ENCODE measurements around the gene STAC2. TPM values are rescaled to one million over a fixed set of nuclear protein-coding genes. Genes with fewer than 3 reads are reported as not detected.

STAC2 gene
- total and polyA plus RNA-seq, 2 experiments from 2014 or later: not detected

GRCh38 chr17:39236450-39236927, 10.7 kb upstream of the STAC2 start:
- Histone ChIP-seq H3K36me3 (ENCODE audit: low read depth) (no peaks in the 10 kb centered on the region), H3K4me1 (ENCODE audit: insufficient read depth) (peaks cover 4% of the 10 kb centered on the region), H3K27ac (no peak overlapping the region), H2AFZ (no peak overlapping the region), H3K4me2 (ENCODE audit: unreplicated experiment) (no peak overlapping the region), H3K4me3 (no peak overlapping the region), H3K79me2 (ENCODE audit: insufficient read depth) (no peaks in the 10 kb centered on the region), H3K9ac (no peak overlapping the region), H3K9me2 (ENCODE audit: insufficient read depth) (no peaks in the 10 kb centered on the region), H3K9me3 (ENCODE audit: low read depth) (no peaks in the 10 kb centered on the region), H3F3A (ENCODE audit: insufficient read depth) (no peaks in the 10 kb centered on the region), H3K27me3 (replicated peaks; ENCODE audit: insufficient read depth) (no peaks in the 10 kb centered on the region), H4K20me1 (ENCODE audit: insufficient read depth) (no peaks in the 10 kb centered on the region)
- WGBS, 2 experiments (ENCODE audit: low coverage in 1 of 2, low lambda C conversion rate in 2 of 2, missing lambda C conversion rate in 2 of 2): 52 to 61% methylated on average over 5 of the region's 5 CpGs
- TF ChIP-seq EZH2 (IDR thresholded peaks at IDR 0.05; ENCODE audit: insufficient read depth, poor library complexity, severe bottlenecking) (no peak), EZH2phosphoT487 (IDR thresholded peaks at IDR 0.05; ENCODE audit: insufficient read depth, low read depth) (no peak)
- in situ Hi-C loops (cut with MboI): no loop called here
- DNase-seq: no peak

GRCh38 chr17:39235555-39236449, 10.1 kb upstream of the STAC2 start:
- H2AFZ ChIP-seq: no peak overlapping the region
- peaks cover 5% of the 10 kb centered on the region for H3K4me1 ChIP-seq (ENCODE audit: insufficient read depth)
- no peak overlapping the region for H3K4me2 ChIP-seq (ENCODE audit: unreplicated experiment)
- no peaks in the 10 kb centered on the region for H4K20me1 ChIP-seq (ENCODE audit: insufficient read depth)
- no peak overlapping the region for H3K4me3 ChIP-seq
- in situ Hi-C loops (cut with MboI): no loop called here
- H3F3A ChIP-seq (ENCODE audit: insufficient read depth): no peaks in the 10 kb centered on the region
- no peaks in the 10 kb centered on the region for H3K79me2 ChIP-seq (ENCODE audit: insufficient read depth)
- DNase-seq: peak; percentile 76
- H3K27ac ChIP-seq: no peak overlapping the region
- no peaks in the 10 kb centered on the region for H3K9me2 ChIP-seq (ENCODE audit: insufficient read depth)
- no peaks in the 10 kb centered on the region for H3K9me3 ChIP-seq (ENCODE audit: low read depth)
- H3K27me3 ChIP-seq (replicated peaks; ENCODE audit: insufficient read depth): no peaks in the 10 kb centered on the region
- no peaks in the 10 kb centered on the region for H3K36me3 ChIP-seq (ENCODE audit: low read depth)
- TF ChIP-seq EZH2phosphoT487 (IDR thresholded peaks at IDR 0.05; ENCODE audit: insufficient read depth, low read depth): no peak
- no peak for TF ChIP-seq EZH2 (IDR thresholded peaks at IDR 0.05; ENCODE audit: insufficient read depth, poor library complexity, severe bottlenecking)
- WGBS, 2 experiments (ENCODE audit: low coverage in 1 of 2, low lambda C conversion rate in 2 of 2, missing lambda C conversion rate in 2 of 2): 25 to 28% methylated on average over 18 of the region's 18 CpGs
- H3K9ac ChIP-seq: no peak overlapping the region

GRCh38 chr17:39231591-39232551, 6.1 kb upstream of the STAC2 start:
- H3K79me2 ChIP-seq (ENCODE audit: insufficient read depth): no peaks in the 10 kb centered on the region
- no peaks in the 10 kb centered on the region for H3K27me3 ChIP-seq (replicated peaks; ENCODE audit: insufficient read depth)
- H3K9ac ChIP-seq: peak overlapping the region; percentile 49
- H3K4me1 ChIP-seq (ENCODE audit: insufficient read depth): peaks cover 13% of the 10 kb centered on the region
- DNase-seq: peak; percentile 77
- no peak overlapping the region for H3K27ac ChIP-seq
- H2AFZ ChIP-seq: peak overlapping the region; percentile 71
- no peaks in the 10 kb centered on the region for H4K20me1 ChIP-seq (ENCODE audit: insufficient read depth)
- H3F3A ChIP-seq (ENCODE audit: insufficient read depth): 0 out of 2 replicates have a peak, but pooled peaks cover 5% of the 10 kb centered on the region
- in situ Hi-C loops (cut with MboI): no loop called here
- peak overlapping the region; percentile 56 for H3K4me3 ChIP-seq
- no peaks in the 10 kb centered on the region for H3K9me2 ChIP-seq (ENCODE audit: insufficient read depth)
- TF ChIP-seq EZH2 (IDR thresholded peaks at IDR 0.05; ENCODE audit: insufficient read depth, poor library complexity, severe bottlenecking): no peak
- TF ChIP-seq EZH2phosphoT487 (IDR thresholded peaks at IDR 0.05; ENCODE audit: insufficient read depth, low read depth): no peak
- H3K36me3 ChIP-seq (ENCODE audit: low read depth): no peaks in the 10 kb centered on the region
- peak overlapping the region; percentile 69 for H3K4me2 ChIP-seq (ENCODE audit: unreplicated experiment)
- no peaks in the 10 kb centered on the region for H3K9me3 ChIP-seq (ENCODE audit: low read depth)
- 9 to 11% methylated on average over 19 to 22 of the region's 22 CpGs for WGBS, 2 experiments (ENCODE audit: low coverage in 1 of 2, low lambda C conversion rate in 2 of 2, missing lambda C conversion rate in 2 of 2)

- H2AFZ ChIP-seq: no peak overlapping the region
These were observed 5.4 kb upstream of the STAC2 start for GRCh38 chr17:39231091-39231561.

More at GRCh38 chr17:39231091-39231561, 5.4 kb upstream of the STAC2 start:
- no peaks in the 10 kb centered on the region for H3K9me3 ChIP-seq (ENCODE audit: low read depth)
- TF ChIP-seq EZH2phosphoT487 (IDR thresholded peaks at IDR 0.05; ENCODE audit: insufficient read depth, low read depth) (no peak), EZH2 (IDR thresholded peaks at IDR 0.05; ENCODE audit: insufficient read depth, poor library complexity, severe bottlenecking) (no peak)
- H4K20me1 ChIP-seq (ENCODE audit: insufficient read depth): no peaks in the 10 kb centered on the region
- in situ Hi-C loops (cut with MboI): no loop called here
- H3K79me2 ChIP-seq (ENCODE audit: insufficient read depth): no peaks in the 10 kb centered on the region
- no peak for DNase-seq
- no peaks in the 10 kb centered on the region for H3K36me3 ChIP-seq (ENCODE audit: low read depth)
- H3K9me2 ChIP-seq (ENCODE audit: insufficient read depth): no peaks in the 10 kb centered on the region
- no peak overlapping the region for H3K27ac ChIP-seq
- peaks cover 4% of the 10 kb centered on the region; the same call in 1 of the 2 replicates for H3K27me3 ChIP-seq (replicated peaks; ENCODE audit: insufficient read depth)
- 0 out of 2 replicates have a peak, but pooled peaks cover 5% of the 10 kb centered on the region for H3F3A ChIP-seq (ENCODE audit: insufficient read depth)
- no peak overlapping the region for H3K4me2 ChIP-seq (ENCODE audit: unreplicated experiment)
- peaks cover 13% of the 10 kb centered on the region for H3K4me1 ChIP-seq (ENCODE audit: insufficient read depth)
- peak overlapping the region; percentile 49; the same call in 1 of the 2 replicates for H3K9ac ChIP-seq
- 40 to 46% methylated on average over 10 of the region's 10 CpGs for WGBS, 2 experiments (ENCODE audit: low coverage in 1 of 2, low lambda C conversion rate in 2 of 2, missing lambda C conversion rate in 2 of 2)
- H3K4me3 ChIP-seq: no peak overlapping the region

Data from GM23248 (cell line).